WTC11 (cell line): ENCODE data around the gene NOD1.

Source experiments
- CREB1 ChIP-seq: sonication (generic); formaldehyde crosslinking; IDR thresholded peaks from 2 replicates; pipeline ENCODE4 v1.8.0; 2023; ENCODE audit warnings: mild to moderate bottlenecking, missing genetic modification reagents
- CTCF ChIP-seq: fragments of 200-600 bp; IDR thresholded peaks from 2 replicates; pipeline ENCODE4 v1.8.0; 2022; ENCODE audit warnings: antibody characterized with exemption
- RELA ChIP-seq: sonication (generic); formaldehyde crosslinking; IDR thresholded peaks from 2 replicates; pipeline ENCODE4 v1.8.1; 2022; ENCODE audit warnings: missing genetic modification reagents, mild to moderate bottlenecking, borderline replicate concordance
- SP1 ChIP-seq: sonication (generic); formaldehyde crosslinking; conservative IDR thresholded peaks from 2 replicates; pipeline ENCODE4 v1.8.1; 2022; ENCODE audit warnings: missing genetic modification reagents
- USF2 ChIP-seq: sonication (generic); formaldehyde crosslinking; IDR thresholded peaks from 2 replicates; pipeline ENCODE4 v1.8.1; 2023; ENCODE audit warnings: mild to moderate bottlenecking, missing genetic modification reagents, moderate library complexity
- ZBTB43 ChIP-seq: sonication (generic); formaldehyde crosslinking; IDR thresholded peaks from 2 replicates; pipeline ENCODE4 v1.8.1; 2023; ENCODE audit warnings: mild to moderate bottlenecking, missing genetic modification reagents
- TF ChIP-seq, protein P1 (sequence below): sonication (generic); formaldehyde crosslinking; IDR thresholded peaks from 2 replicates; pipeline ENCODE4 v1.8.1; 2023; ENCODE audit warnings: mild to moderate bottlenecking, moderate library complexity, missing genetic modification reagents

- TF ChIP-seq RELA (CRISPR knock-in tag) (no peak), CTCF (no peak), ZBTB43 (CRISPR knock-in tag) (no peak), USF2 (no peak), SP1 (CRISPR knock-in tag) (no peak), CREB1 (CRISPR knock-in tag) (no peak)
- TF ChIP-seq, protein P1, sequence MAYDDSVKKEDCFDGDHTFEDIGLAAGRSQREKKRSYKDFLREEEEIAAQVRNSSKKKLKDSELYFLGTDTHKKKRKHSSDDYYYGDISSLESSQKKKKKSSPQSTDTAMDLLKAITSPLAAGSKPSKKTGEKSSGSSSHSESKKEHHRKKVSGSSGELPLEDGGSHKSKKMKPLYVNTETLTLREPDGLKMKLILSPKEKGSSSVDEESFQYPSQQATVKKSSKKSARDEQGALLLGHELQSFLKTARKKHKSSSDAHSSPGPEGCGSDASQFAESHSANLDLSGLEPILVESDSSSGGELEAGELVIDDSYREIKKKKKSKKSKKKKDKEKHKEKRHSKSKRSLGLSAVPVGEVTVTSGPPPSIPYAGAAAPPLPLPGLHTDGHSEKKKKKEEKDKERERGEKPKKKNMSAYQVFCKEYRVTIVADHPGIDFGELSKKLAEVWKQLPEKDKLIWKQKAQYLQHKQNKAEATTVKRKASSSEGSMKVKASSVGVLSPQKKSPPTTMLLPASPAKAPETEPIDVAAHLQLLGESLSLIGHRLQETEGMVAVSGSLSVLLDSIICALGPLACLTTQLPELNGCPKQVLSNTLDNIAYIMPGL = no peak
Measured at GRCh38 chr7:30462179-30462578, 16.4 kb downstream of the NOD1 start.
